ENCODE measurements around the gene TMEM175. TPM values are rescaled to one million over a fixed set of nuclear protein-coding genes. Genes with fewer than 3 reads are reported as not detected.

Gene TMEM175
- total and polyA plus RNA-seq, 2 donors from 2014 or later: 26.0 to 31.1 TPM

GRCh38 chr4:995311-996026, 63.2 kb downstream of the TMEM175 start:
- DNase-seq (peak in 2 of 5 donors; percentile 36 to 66), FAIRE-seq (no peak)
- intact Hi-C loops (cut with DNase I): no loop called here
- H3K4me3 ChIP-seq (ENCODE audit: low read length in 3 of 3): no peak overlapping the region
- H3K4me1 ChIP-seq (ENCODE audit: control insufficient read depth in 2 of 3, insufficient read depth in 2 of 3, low read depth in 1 of 3, low read length in 3 of 3): peaks cover 0 to 27% (median 9%) of the 10 kb centered on the region in 3 donors
- peaks cover 7% of the 10 kb centered on the region for H3K27me3 ChIP-seq (ENCODE audit: control insufficient read depth, insufficient read depth, low read length)
- no peak overlapping the region for H3K27ac ChIP-seq (ENCODE audit: low read depth in 2 of 2, low read length in 2 of 2)
- H3K9me3 ChIP-seq (ENCODE audit: control insufficient read depth in 2 of 3, insufficient read depth in 1 of 3, low read length in 3 of 3): no peaks in the 10 kb centered on the region
- no peak for TF ChIP-seq CTCF (IDR thresholded peaks at IDR 0.05; ENCODE audit: borderline replicate concordance, extremely low read depth, insufficient read depth)
- H3K9ac ChIP-seq (ENCODE audit: low read length in 3 of 3): no peak overlapping the region
- peaks cover 0 to under 1% (median 0%) of the 10 kb centered on the region in 3 donors for H3K36me3 ChIP-seq (ENCODE audit: control insufficient read depth in 2 of 3, insufficient read depth in 3 of 3, low read length in 3 of 3)

DNA sequence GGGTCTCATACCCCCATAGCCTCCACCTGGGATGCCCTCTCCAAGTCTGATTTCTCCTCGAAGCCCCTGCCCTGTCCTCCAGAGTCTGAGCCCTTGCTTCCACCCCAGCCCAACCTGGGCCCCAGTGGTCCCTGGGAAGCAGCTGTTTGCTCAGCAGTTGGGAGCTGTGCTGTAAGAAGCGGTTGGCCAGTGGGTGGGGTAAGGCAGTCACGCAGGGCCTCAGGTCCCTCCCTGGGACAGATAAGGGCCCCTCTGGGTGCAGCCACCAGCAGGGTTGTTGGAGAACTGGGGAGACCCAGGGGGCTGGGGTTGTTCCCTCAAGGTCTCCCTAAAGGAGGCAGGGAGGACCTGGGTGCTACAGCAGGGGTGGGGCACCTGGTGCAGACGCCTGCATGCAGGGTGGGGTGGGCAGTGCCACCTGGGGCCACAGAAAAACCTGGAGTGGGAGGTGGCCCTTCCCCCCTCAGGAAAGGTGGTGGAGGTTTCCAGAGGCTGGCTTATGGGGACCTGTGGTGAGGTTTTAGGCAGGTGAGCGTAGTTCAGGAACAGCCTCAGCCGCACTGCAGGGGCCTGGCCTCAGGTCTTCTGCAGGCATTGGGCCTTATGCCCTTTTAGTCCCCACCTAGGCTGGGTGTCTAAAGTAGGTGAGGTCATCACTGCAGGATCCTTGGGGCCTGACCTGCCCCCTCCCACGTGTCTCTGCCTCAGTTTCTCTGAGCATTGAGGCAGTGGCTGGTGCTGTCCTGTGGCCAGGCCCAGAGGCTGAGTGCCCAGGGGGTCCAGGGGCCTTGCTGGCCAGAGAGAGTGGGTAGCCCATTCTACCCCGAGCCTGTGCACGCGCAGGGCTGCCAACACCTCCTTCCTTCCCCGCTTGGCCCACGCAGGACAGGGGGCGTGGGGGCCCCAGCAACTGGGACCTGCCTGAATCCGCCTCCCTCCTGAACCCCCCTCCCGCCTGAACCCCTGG, 64.1 kb downstream of the TMEM175 start:
- Histone ChIP-seq H3K36me3 (ENCODE audit: control insufficient read depth in 2 of 3, insufficient read depth in 3 of 3, low read length in 3 of 3) (no peaks in the 10 kb centered on the region), H3K4me3 (ENCODE audit: low read length in 3 of 3) (no peak overlapping the region), H3K9me3 (ENCODE audit: control insufficient read depth in 2 of 3, insufficient read depth in 1 of 3, low read length in 3 of 3) (no peaks in the 10 kb centered on the region), H3K9ac (ENCODE audit: low read length in 3 of 3) (no peak overlapping the region), H3K4me1 (ENCODE audit: control insufficient read depth in 2 of 3, insufficient read depth in 2 of 3, low read depth in 1 of 3, low read length in 3 of 3) (peaks cover 0 to 25% (median 9%) of the 10 kb centered on the region in 3 donors), H3K27ac (ENCODE audit: low read depth in 2 of 2, low read length in 2 of 2) (no peak overlapping the region), H3K27me3 (ENCODE audit: control insufficient read depth, insufficient read depth, low read length) (peaks cover 9% of the 10 kb centered on the region)
- DNase-seq (peak in 2 of 5 donors; percentile 58 to 72), FAIRE-seq (no peak)
- no peak for TF ChIP-seq CTCF (IDR thresholded peaks at IDR 0.05; ENCODE audit: borderline replicate concordance, extremely low read depth, insufficient read depth)
- intact Hi-C loops (cut with DNase I): no loop called here

GRCh38 chr4:996997-997374, 64.7 kb downstream of the TMEM175 start:
- Histone ChIP-seq H3K4me1 (ENCODE audit: control insufficient read depth in 2 of 3, insufficient read depth in 2 of 3, low read depth in 1 of 3, low read length in 3 of 3) (peaks cover 0 to 21% (median 6%) of the 10 kb centered on the region in 3 donors), H3K36me3 (ENCODE audit: control insufficient read depth in 2 of 3, insufficient read depth in 3 of 3, low read length in 3 of 3) (no peaks in the 10 kb centered on the region), H3K9me3 (ENCODE audit: control insufficient read depth in 2 of 3, insufficient read depth in 1 of 3, low read length in 3 of 3) (no peaks in the 10 kb centered on the region), H3K4me3 (ENCODE audit: low read length in 3 of 3) (no peak overlapping the region), H3K27ac (ENCODE audit: low read depth in 2 of 2, low read length in 2 of 2) (no peak overlapping the region), H3K27me3 (ENCODE audit: control insufficient read depth, insufficient read depth, low read length) (peaks cover 11% of the 10 kb centered on the region), H3K9ac (ENCODE audit: low read length in 3 of 3) (no peak overlapping the region)
- peak in 1 of 5 donors; percentile 73 for DNase-seq
- no peak for TF ChIP-seq CTCF (IDR thresholded peaks at IDR 0.05; ENCODE audit: borderline replicate concordance, extremely low read depth, insufficient read depth)
- no peak for FAIRE-seq
- intact Hi-C loops (cut with DNase I): no loop called here

Data from kidney (tissue), 14 donors.